K562 (cell line): ENCODE data around the gene SMG9.
A peak's percentile ranks its signal among the peaks of the same experiment; 100 is the strongest.

Experiments used
- ARID3A ChIP-seq: IDR thresholded peaks from 2 replicates; pipeline ENCODE4 v1.6.1; 2012; ENCODE audit warnings: low read depth, low read length, improper control_type of control experiment, borderline replicate concordance
- ATF1 ChIP-seq, 2 experiments: fragments of 450-650 bp in 1 of 2; IDR thresholded peaks; 2 replicates each; pipeline ENCODE4 v1.6.1; 2016; ENCODE audit warnings: missing compliant biosample characterization in 1 of 2, missing genetic modification characterization in 1 of 2
- CAMTA2 ChIP-seq: fragments of 250-450 bp; sonication (Bioruptor Pico); conservative IDR thresholded peaks from 2 replicates; pipeline ENCODE4 v1.5.1; 2022
- E2F4 ChIP-seq: sonication (generic); formaldehyde crosslinking; IDR thresholded peaks from 2 replicates; pipeline ENCODE4 v1.8.0; 2022; ENCODE audit warnings: mild to moderate bottlenecking, low read depth, missing genetic modification reagents
- FOXK1 ChIP-seq: sonication (generic); formaldehyde crosslinking; IDR thresholded peaks from 2 replicates; pipeline ENCODE4 v1.8.0; 2022; ENCODE audit warnings: missing genetic modification reagents, mild to moderate bottlenecking, borderline replicate concordance
- GATAD2A ChIP-seq: fragments of 450-650 bp; IDR thresholded peaks from 2 replicates; pipeline ENCODE4 v1.6.1; 2017
- LEF1 ChIP-seq: fragments of 450-650 bp; IDR thresholded peaks from 2 replicates; pipeline ENCODE4 v1.6.1; 2016; ENCODE audit warnings: mild to moderate bottlenecking
- MTA2 ChIP-seq: fragments of 450-650 bp; IDR thresholded peaks from 2 replicates; pipeline ENCODE4 v1.6.1; 2016; ENCODE audit warnings: low read depth
- U2AF2 ChIP-seq: fragments of 200-400 bp; formaldehyde crosslinking; optimal IDR thresholded peaks from 2 replicates; pipeline ENCODE3; 2017; ENCODE audit warnings: low read depth, mild to moderate bottlenecking, low read length
- ZNF133 ChIP-seq: fragments of 250-450 bp; sonication (Bioruptor Pico); IDR thresholded peaks from 2 replicates; pipeline ENCODE4 v1.4.0; 2020; ENCODE audit warnings: mild to moderate bottlenecking
- ZNF263 ChIP-seq: sonication (generic); formaldehyde crosslinking; IDR thresholded peaks from 2 replicates; pipeline ENCODE4 v1.8.0; 2022; ENCODE audit warnings: mild to moderate bottlenecking, missing genetic modification reagents, borderline replicate concordance
- ZNF785 ChIP-seq: fragments of 250-450 bp; sonication (Bioruptor Pico); IDR thresholded peaks from 2 replicates; pipeline ENCODE4 v1.4.0; 2020; ENCODE audit warnings: mild to moderate bottlenecking
- TF ChIP-seq, protein P1 (sequence below): sonication (generic); formaldehyde crosslinking; IDR thresholded peaks from 2 replicates; pipeline ENCODE4 v1.8.1; 2023; ENCODE audit warnings: mild to moderate bottlenecking, missing genetic modification reagents
- TF ChIP-seq, protein P2 (sequence below): fragments of 450-650 bp; formaldehyde crosslinking; IDR thresholded peaks from 2 replicates; pipeline ENCODE4 v1.4.0; 2020; ENCODE audit warnings: mild to moderate bottlenecking

DNA sequence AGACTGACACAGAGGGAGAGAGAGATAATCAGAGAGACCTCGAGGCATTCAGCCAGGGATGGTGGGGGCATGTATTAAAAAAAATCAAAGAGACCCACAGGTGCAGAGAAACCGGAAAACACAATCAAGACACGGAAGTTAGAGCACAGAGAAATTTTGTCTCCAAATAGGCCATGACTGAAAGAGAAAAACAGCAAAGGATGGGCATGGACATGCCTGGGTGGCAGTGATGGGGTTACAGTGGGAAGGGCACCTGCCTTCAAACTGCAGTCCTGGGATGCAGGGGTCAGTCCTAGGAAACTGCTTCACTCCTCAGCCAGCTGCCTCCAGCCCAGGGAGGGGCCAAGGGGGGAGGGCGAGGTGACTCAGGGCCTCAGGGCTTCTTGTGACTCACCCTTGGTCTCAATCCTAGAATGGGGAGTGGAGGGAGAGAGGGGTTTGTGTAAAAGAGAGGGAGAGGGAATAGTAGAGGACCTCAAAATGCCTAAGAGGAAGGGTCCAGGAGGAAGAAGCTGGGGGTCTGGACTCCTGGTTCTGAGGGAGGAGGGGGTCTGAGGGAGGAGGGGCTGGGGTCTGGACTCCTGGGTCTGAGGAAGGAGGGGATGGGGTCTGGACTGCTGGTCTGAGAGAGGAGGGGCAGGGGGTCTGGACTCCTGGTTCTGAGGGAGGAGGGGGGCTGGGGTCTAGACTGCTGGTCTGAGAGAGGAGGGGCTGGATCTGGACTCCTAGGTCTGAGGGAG lies 29.6 kb upstream of the SMG9 start:
- TF ChIP-seq E2F4 (CRISPR knock-in tag), result no peak
- TF ChIP-seq GATAD2A, result no peak
- TF ChIP-seq, protein P1, sequence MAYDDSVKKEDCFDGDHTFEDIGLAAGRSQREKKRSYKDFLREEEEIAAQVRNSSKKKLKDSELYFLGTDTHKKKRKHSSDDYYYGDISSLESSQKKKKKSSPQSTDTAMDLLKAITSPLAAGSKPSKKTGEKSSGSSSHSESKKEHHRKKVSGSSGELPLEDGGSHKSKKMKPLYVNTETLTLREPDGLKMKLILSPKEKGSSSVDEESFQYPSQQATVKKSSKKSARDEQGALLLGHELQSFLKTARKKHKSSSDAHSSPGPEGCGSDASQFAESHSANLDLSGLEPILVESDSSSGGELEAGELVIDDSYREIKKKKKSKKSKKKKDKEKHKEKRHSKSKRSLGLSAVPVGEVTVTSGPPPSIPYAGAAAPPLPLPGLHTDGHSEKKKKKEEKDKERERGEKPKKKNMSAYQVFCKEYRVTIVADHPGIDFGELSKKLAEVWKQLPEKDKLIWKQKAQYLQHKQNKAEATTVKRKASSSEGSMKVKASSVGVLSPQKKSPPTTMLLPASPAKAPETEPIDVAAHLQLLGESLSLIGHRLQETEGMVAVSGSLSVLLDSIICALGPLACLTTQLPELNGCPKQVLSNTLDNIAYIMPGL (CRISPR knock-in tag), result no peak
- TF ChIP-seq ZNF133 (CRISPR knock-in tag), result no peak
- no peak for TF ChIP-seq ZNF263 (CRISPR knock-in tag)
- TF ChIP-seq U2AF2, result no peak
- TF ChIP-seq ATF1 (CRISPR knock-in tag; IDR thresholded peaks at IDR 0.05), result no peak
- no peak for TF ChIP-seq ATF1 (tag; IDR thresholded peaks at IDR 0.05)
- TF ChIP-seq CAMTA2 (CRISPR knock-in tag), result no peak
- no peak for TF ChIP-seq ZNF785 (CRISPR knock-in tag)
- no peak for TF ChIP-seq FOXK1 (CRISPR knock-in tag)
- no peak for TF ChIP-seq ARID3A
- peak; percentile 57; the same call in 1 of the 2 replicates for TF ChIP-seq LEF1
- TF ChIP-seq, protein P2, sequence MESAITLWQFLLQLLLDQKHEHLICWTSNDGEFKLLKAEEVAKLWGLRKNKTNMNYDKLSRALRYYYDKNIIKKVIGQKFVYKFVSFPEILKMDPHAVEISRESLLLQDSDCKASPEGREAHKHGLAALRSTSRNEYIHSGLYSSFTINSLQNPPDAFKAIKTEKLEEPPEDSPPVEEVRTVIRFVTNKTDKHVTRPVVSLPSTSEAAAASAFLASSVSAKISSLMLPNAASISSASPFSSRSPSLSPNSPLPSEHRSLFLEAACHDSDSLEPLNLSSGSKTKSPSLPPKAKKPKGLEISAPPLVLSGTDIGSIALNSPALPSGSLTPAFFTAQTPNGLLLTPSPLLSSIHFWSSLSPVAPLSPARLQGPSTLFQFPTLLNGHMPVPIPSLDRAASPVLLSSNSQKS (CRISPR knock-in tag), result no peak
- no peak; the same call in 1 of the 2 replicates for TF ChIP-seq MTA2
